SK-MEL-5 (cell line): ENCODE results near the gene RAPGEF2. TPM values are rescaled to one million over a fixed set of nuclear protein-coding genes. Genes with fewer than 3 reads are reported as not detected.
"Not testable (repeated sequence)": the region's sequence is repeated elsewhere in the genome, so short reads cannot be mapped to it uniquely, and the experiment has no call there.

ENCODE experiments used
- DNase-seq: peaks from one replicate; pipeline ENCODE4 v3.0.0-alpha.2; 2016; ENCODE audit warnings: low read depth, low spot score
- in situ Hi-C: cut with HindIII; loops from 2 replicates; pipeline ENCODE4 v1.10.0; 2016; ENCODE audit warnings: low sequenced_read_pairs, high pct_unique_total_duplicates, low pct_unique_long_range_greater_than_20kb
- total RNA-seq: library from RNA; depleted of rRNA; stranded (reverse); fragments of >200 nt; shearing (Covaris generic); gene quantifications from 2 replicates; pipeline ENCODE4 v1.2.3, GENCODE V29; 2014

RAPGEF2 gene
- total RNA-seq, 1 experiment from 2014 or later: 27.5 TPM

GRCh38 chr4:159148441-159148840 is 45.6 kb downstream of the RAPGEF2 start:
- DNase-seq: no peak
- in situ Hi-C loops: no loop called here

- in situ Hi-C loops: no loop called here
Observed at GRCh38 chr4:159149666-159150065, 46.8 kb downstream of the RAPGEF2 start.

DNA sequence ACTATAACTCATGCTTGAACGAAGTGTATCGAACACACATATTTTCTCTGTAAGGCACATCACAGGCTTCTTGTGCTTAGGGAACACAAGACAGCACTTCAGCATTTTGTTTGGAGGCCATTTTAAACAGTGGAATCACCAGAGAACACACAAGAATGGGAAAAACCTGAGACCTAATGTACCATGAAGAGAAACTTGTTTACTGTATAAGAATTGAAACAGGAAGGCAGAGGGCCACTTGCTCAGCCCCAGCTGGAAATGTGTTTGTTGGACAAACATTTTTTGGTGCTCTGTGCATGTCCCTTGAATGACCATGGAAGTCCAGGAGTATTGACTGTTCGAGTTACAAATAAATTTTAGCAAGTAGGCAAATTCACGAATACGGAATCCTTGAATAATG is 47.5 kb downstream of the RAPGEF2 start:
- no peak for DNase-seq
- in situ Hi-C loops: no loop called here

More at GRCh38 chr4:159149666-159150065, 46.8 kb downstream of the RAPGEF2 start:
- DNase-seq: no peak

GRCh38 chr4:159150821-159151390 is 48.0 kb downstream of the RAPGEF2 start:
- in situ Hi-C loops: no loop called here

DNA sequence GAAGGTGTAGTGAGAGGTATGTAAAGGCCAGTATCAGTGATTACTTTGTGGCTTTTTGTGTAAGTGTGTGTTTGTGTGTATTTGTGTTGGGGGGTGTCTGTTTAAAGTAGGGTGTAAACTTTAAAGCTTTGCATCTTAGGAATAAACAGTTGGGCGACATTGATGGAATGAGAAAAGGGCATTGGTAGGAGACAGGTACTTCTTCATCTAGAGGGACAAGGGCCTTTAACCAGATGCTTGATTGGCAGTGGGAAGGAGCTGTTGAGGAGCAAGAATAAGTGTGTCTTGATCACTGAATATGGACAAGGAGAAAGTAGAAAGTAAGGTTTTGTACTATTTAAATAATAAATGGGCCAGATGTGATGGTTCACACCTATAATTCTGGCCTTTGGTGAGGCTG is 48.8 kb downstream of the RAPGEF2 start:
- DNase-seq: no peak
- in situ Hi-C loops: no loop called here

More at GRCh38 chr4:159150821-159151390, 48.0 kb downstream of the RAPGEF2 start:
- no peak for DNase-seq

DNA sequence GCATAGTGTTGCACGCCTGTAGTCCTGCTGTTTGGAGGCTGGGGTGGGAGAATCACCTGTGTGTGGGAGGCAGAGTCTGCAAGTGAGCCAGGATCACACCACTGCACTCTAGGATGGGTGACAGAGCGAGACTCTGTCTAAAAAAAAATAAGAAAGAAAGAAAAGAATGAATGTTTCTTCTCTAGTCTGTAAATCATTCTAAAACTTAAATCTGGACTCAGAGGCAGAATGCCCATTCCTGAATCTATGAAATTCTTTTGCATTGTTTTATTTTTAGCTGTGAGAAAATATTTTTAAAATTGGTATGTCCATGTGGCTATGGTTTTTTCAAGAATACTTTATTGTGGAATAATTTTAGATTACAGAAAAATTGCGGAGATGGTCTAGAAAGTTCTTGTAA is 49.3 kb downstream of the RAPGEF2 start:
- in situ Hi-C loops: no loop called here
- no peak for DNase-seq

GRCh38 chr4:159153669-159154068 is 50.8 kb downstream of the RAPGEF2 start:
- in situ Hi-C loops: no loop called here
- DNase-seq: no peak

- in situ Hi-C loops: no loop called here
- DNase-seq: no peak
Observed at GRCh38 chr4:159155119-159155518, 52.2 kb downstream of the RAPGEF2 start.

- in situ Hi-C loops: no loop called here
Observed at GRCh38 chr4:159158083-159158617, 55.3 kb downstream of the RAPGEF2 start.

DNA sequence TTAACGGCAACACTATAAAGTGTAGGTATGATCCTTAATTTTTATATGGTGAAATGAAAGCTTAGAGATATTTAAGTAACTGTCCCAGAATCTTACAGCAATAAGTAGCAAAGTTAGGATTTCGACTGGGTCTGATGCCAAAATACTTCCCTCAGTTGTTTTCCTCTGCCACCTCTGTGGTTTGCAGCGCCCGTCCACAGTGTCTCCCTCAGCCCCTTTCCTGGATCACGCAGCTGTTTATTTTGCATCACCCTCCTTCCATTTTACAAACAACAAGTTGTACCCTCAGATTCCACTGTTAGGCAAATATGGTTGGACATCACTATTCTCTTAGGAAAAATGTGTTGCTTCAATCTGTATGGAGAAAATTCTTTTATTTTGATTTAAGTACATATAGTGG is 56.1 kb downstream of the RAPGEF2 start:
- in situ Hi-C loops: no loop called here

More at GRCh38 chr4:159158083-159158617, 55.3 kb downstream of the RAPGEF2 start:
- no peak for DNase-seq

GRCh38 chr4:159159611-159160010 is 56.7 kb downstream of the RAPGEF2 start:
- in situ Hi-C loops: no loop called here
- DNase-seq: no peak

More for the DNA sequence above, 56.1 kb downstream of the RAPGEF2 start:
- DNase-seq: no peak

- in situ Hi-C loops: no loop called here
- no peak for DNase-seq
Observed at GRCh38 chr4:159160242-159160641, 57.4 kb downstream of the RAPGEF2 start.

- DNase-seq, in situ Hi-C loops: not testable (repeated sequence)
Observed at GRCh38 chr4:159161436-159161835, 58.6 kb downstream of the RAPGEF2 start.

DNA sequence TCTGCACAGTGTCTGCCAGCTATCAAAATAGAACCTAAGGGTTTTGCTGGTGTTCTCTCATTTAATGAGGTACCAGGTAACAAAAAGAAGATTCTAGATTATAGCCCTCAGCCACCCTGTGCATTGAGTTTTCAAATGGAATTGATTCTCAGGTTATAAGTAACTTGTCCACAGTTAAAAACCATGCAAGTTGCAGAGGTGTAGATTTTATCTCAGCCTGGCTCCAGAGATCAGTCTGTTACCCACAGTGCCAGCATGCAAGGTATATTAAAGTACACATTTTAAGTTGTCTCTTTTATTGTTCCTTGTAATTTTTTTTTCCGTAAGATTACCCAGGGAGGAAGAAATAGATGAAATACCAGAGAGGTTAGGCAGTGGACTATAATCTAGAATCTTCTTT is 59.7 kb downstream of the RAPGEF2 start:
- no peak for DNase-seq
- in situ Hi-C loops: no loop called here

DNA sequence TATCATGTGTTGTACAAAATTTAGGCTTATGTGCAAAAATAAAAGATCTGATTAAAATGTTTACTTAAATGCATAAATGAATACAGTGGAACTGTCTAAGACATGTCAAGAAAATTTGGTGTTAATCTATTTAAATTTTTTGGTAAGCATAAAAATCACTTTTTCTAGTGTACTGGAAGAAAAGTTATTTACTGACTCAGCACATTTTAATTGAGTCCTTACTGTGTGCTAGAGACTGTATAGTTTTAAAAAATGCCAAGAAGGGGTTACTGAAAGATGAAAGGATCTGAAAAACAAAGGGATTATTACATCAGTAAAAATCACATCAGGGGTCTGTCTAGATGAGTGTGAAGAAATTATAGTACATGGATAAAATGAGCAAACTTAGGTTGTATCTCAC is 60.6 kb downstream of the RAPGEF2 start:
- in situ Hi-C loops: no loop called here
- DNase-seq: no peak

- DNase-seq: no peak
- in situ Hi-C loops: no loop called here
Observed at GRCh38 chr4:159169404-159170302, 66.8 kb downstream of the RAPGEF2 start.

DNA sequence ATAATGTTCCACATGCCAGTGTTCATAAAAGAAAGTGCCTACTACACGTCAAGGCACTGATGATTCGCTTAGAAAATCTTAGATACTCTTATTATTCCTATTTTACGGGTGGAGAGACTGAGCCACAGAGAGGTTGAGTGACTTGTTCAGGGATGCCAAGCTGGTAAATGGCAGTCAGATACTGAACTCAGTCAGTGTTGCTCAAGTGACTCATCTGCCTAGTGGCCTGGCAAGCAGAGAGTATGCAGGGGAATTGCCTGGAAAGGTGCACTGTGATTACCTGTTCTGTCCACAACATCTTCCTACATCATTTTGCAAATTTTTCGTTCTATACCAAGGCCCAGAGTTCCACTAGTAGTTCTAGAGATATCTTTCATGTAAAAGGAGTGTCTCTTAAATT is 68.4 kb downstream of the RAPGEF2 start:
- in situ Hi-C loops: no loop called here
- DNase-seq: no peak

GRCh38 chr4:159173886-159174285 is 71.0 kb downstream of the RAPGEF2 start:
- in situ Hi-C loops: no loop called here
- DNase-seq: no peak

- no peak for DNase-seq
- in situ Hi-C loops: no loop called here
Observed at GRCh38 chr4:159174645-159175084, 71.8 kb downstream of the RAPGEF2 start.
